COLO668 (cell line): ENCODE measurements around the gene PAPLN.
A peak's percentile ranks its signal among the peaks of the same experiment; 100 is the strongest.

Experiments
- DNase-seq: peaks from one replicate; lab custom pipeline; 2025; ENCODE audit not compliant: unreplicated experiment; lab: John Stamatoyannopoulos, UW

The PAPLN gene

GRCh38 chr14:73227812-73228781, 9.2 kb upstream of the PAPLN start:
- no peak for DNase-seq

- no peak for DNase-seq
Observed at GRCh38 chr14:73230051-73230450, 7.3 kb upstream of the PAPLN start.

GRCh38 chr14:73231981-73232851, 5.1 kb upstream of the PAPLN start:
- peak; percentile 59 for DNase-seq

GRCh38 chr14:73232984-73233383, 4.3 kb upstream of the PAPLN start:
- no peak for DNase-seq

- no peak for DNase-seq
Observed at GRCh38 chr14:73233564-73233963, 3.7 kb upstream of the PAPLN start.

- no peak for DNase-seq
Observed at GRCh38 chr14:73234029-73234428, 3.3 kb upstream of the PAPLN start.

GRCh38 chr14:73234586-73235394, 2.5 kb upstream of the PAPLN start:
- DNase-seq = no peak

- DNase-seq = no peak
Observed at GRCh38 chr14:73235531-73236155, 1.7 kb upstream of the PAPLN start.

GRCh38 chr14:73236157-73236556, 1.1 kb upstream of the PAPLN start:
- no peak for DNase-seq

- DNase-seq = no peak
Observed at GRCh38 chr14:73236752-73237218, 521 bp upstream of the PAPLN start.

- DNase-seq = peak; percentile 45
Observed at GRCh38 chr14:73237786-73238423, 599 bp downstream of the PAPLN start.

GRCh38 chr14:73238424-73238852, 1.1 kb downstream of the PAPLN start:
- no peak for DNase-seq

GRCh38 chr14:73238941-73239340, 1.6 kb downstream of the PAPLN start:
- DNase-seq = peak; percentile 53

- no peak for DNase-seq
Observed at GRCh38 chr14:73239393-73240241, 2.3 kb downstream of the PAPLN start.

- DNase-seq = no peak
Observed at GRCh38 chr14:73240816-73241480, 3.6 kb downstream of the PAPLN start.

- no peak for DNase-seq
Observed at GRCh38 chr14:73241481-73242165, 4.3 kb downstream of the PAPLN start.

- no peak for DNase-seq
Observed at GRCh38 chr14:73242357-73242901, 5.1 kb downstream of the PAPLN start.
